Ishikawa (cell line): ENCODE results near the gene A2ML1.

Experiments used
- CEBPB ChIP-seq: IDR thresholded peaks from 2 replicates; pipeline ENCODE4 v1.6.1; 2012
- CREB1 ChIP-seq: IDR thresholded peaks from 2 replicates; pipeline ENCODE4 v1.6.1; 2012; ENCODE audit warnings: low read depth
- EGR1 ChIP-seq: IDR thresholded peaks from 2 replicates; pipeline ENCODE4 v1.6.1; 2012
- EP300 ChIP-seq: IDR thresholded peaks from 2 replicates; pipeline ENCODE4 v1.6.1; 2012; ENCODE audit warnings: borderline replicate concordance
- FOXM1 ChIP-seq: IDR thresholded peaks from 2 replicates; pipeline ENCODE4 v1.6.1; 2012; ENCODE audit warnings: low read depth, borderline replicate concordance
- MAX ChIP-seq: IDR thresholded peaks from 2 replicates; pipeline ENCODE4 v1.6.1; 2012
- NFIC ChIP-seq: IDR thresholded peaks from 2 replicates; pipeline ENCODE4 v1.6.1; 2012
- RAD21 ChIP-seq: IDR thresholded peaks from 2 replicates; pipeline ENCODE4 v1.6.1; 2012; ENCODE audit warnings: low read depth
- REST ChIP-seq: IDR thresholded peaks from 2 replicates; pipeline ENCODE4 v1.6.1; 2012; ENCODE audit warnings: low read depth, mild to moderate bottlenecking
- TAF1 ChIP-seq: IDR thresholded peaks from 2 replicates; pipeline ENCODE4 v1.6.1; 2012; ENCODE audit warnings: low read depth, mild to moderate bottlenecking
- TCF12 ChIP-seq: IDR thresholded peaks from 2 replicates; pipeline ENCODE4 v1.6.1; 2012; ENCODE audit warnings: low read depth
- TEAD4 ChIP-seq: IDR thresholded peaks from 2 replicates; pipeline ENCODE4 v1.6.1; 2012
- USF1 ChIP-seq: IDR thresholded peaks from 2 replicates; pipeline ENCODE4 v1.6.1; 2012
- YY1 ChIP-seq: IDR thresholded peaks from 2 replicates; pipeline ENCODE4 v1.6.1; 2012; ENCODE audit warnings: low read depth
- ZBTB7A ChIP-seq: IDR thresholded peaks from 2 replicates; pipeline ENCODE4 v1.6.1; 2012; ENCODE audit warnings: low read depth

The A2ML1 gene

GRCh38 chr12:8890313-8891085 is 68.1 kb downstream of the A2ML1 start:
- TF ChIP-seq RAD21: peak; percentile 89
- TF ChIP-seq CEBPB: peak; percentile 52; the same call in 1 of the 2 replicates
- TF ChIP-seq EGR1: 0 out of 2 replicates have a peak, but pooled peaks have one; percentile 31
- no peak for TF ChIP-seq USF1

GRCh38 chr12:8891976-8892375 is 69.6 kb downstream of the A2ML1 start:
- TF ChIP-seq TCF12: no peak
- no peak for TF ChIP-seq FOXM1
- no peak for TF ChIP-seq CREB1
- no peak for TF ChIP-seq NFIC
- no peak for TF ChIP-seq TEAD4
- no peak for TF ChIP-seq EP300
- TF ChIP-seq YY1: no peak
- no peak for TF ChIP-seq REST
- TF ChIP-seq ZBTB7A: no peak
- no peak for TF ChIP-seq USF1
- no peak for TF ChIP-seq RAD21
- TF ChIP-seq TAF1: no peak
- TF ChIP-seq CEBPB: no peak
- no peak for TF ChIP-seq MAX
- no peak for TF ChIP-seq EGR1

GRCh38 chr12:8894378-8894777 is 72.0 kb downstream of the A2ML1 start:
- no peak for TF ChIP-seq TAF1
- no peak for TF ChIP-seq MAX
- no peak for TF ChIP-seq YY1
- no peak for TF ChIP-seq CEBPB
- no peak for TF ChIP-seq CREB1

- TF ChIP-seq EGR1 (no peak), CEBPB (no peak), FOXM1 (no peak), TAF1 (no peak), TEAD4 (no peak), CREB1 (no peak), TCF12 (no peak), ZBTB7A (no peak), MAX (no peak), YY1 (no peak), NFIC (no peak), RAD21 (no peak), EP300 (no peak), REST (no peak)
Observed at GRCh38 chr12:8894986-8895385, 72.6 kb downstream of the A2ML1 start.

- no peak for TF ChIP-seq NFIC
- TF ChIP-seq EGR1: no peak
- no peak for TF ChIP-seq TAF1
- TF ChIP-seq TCF12: no peak
- TF ChIP-seq YY1: no peak
- no peak for TF ChIP-seq CREB1
- no peak for TF ChIP-seq TEAD4
- TF ChIP-seq CEBPB: no peak
- TF ChIP-seq EP300: no peak
- TF ChIP-seq ZBTB7A: no peak
- no peak for TF ChIP-seq RAD21
Observed at GRCh38 chr12:8897081-8897480, 74.7 kb downstream of the A2ML1 start.

GRCh38 chr12:8899830-8900229 is 77.4 kb downstream of the A2ML1 start:
- TF ChIP-seq TEAD4: no peak
- no peak for TF ChIP-seq NFIC
- TF ChIP-seq EGR1: no peak
- no peak for TF ChIP-seq CEBPB
- TF ChIP-seq TCF12: no peak
- no peak for TF ChIP-seq USF1
- no peak for TF ChIP-seq REST
- no peak for TF ChIP-seq CREB1
